ENCODE measurements around the gene ATP11C.
"Not testable (repeated sequence)": the region's sequence is repeated elsewhere in the genome, so short reads cannot be mapped to it uniquely, and the experiment has no call there.

The ATP11C gene

GRCh38 chrX:139702658-139703057, 230.2 kb downstream of the ATP11C start:
- no peak for DNase-seq

- DNase-seq: no peak
Observed at GRCh38 chrX:139692908-139693307, 239.9 kb downstream of the ATP11C start.

- DNase-seq: no peak
Observed at GRCh38 chrX:139692506-139692849, 240.4 kb downstream of the ATP11C start.

GRCh38 chrX:139691843-139692505, 240.9 kb downstream of the ATP11C start:
- DNase-seq: no peak

GRCh38 chrX:139691493-139691842, 241.4 kb downstream of the ATP11C start:
- no peak for DNase-seq

- not testable (repeated sequence) for DNase-seq
Observed at GRCh38 chrX:139685175-139685574, 247.7 kb downstream of the ATP11C start.

- DNase-seq: no peak
Observed at GRCh38 chrX:139680356-139680755, 252.5 kb downstream of the ATP11C start.
